Activated T-cell treated with anti-CD3 and anti-CD28 coated beads, Interleukin-2, amount 50 U/mL, for 4 hours (primary cell): Measurements from ENCODE around the gene SLC7A7. TPM values are rescaled to one million over a fixed set of nuclear protein-coding genes. Genes with fewer than 3 reads are reported as not detected.
"Not testable (repeated sequence)": the region's sequence is repeated elsewhere in the genome, so short reads cannot be mapped to it uniquely, and the experiment has no call there.

Experiments used
- ATAC-seq, 2 donors: fragments of 200-7000 bp; cut with Tn5 transposase; one replicate each; pipeline ENCODE4 v1.10.0; 2021
- DNase-seq: peaks from one replicate; pipeline ENCODE4 v3.0.0-alpha.2; 2020
- H3K27me3 Mint-ChIP-seq: one replicate; pipeline ENCODE4 v1.8.0; 2021; ENCODE audit warnings: low read depth, mixed read lengths
- H3K36me3 Mint-ChIP-seq: one replicate; pipeline ENCODE4 v1.8.0; 2022; ENCODE audit warnings: mixed read lengths; ENCODE audit not compliant: insufficient read depth
- H3K4me1 Mint-ChIP-seq: one replicate; pipeline ENCODE4 v1.8.0; 2021; ENCODE audit warnings: low read depth, mixed read lengths
- H3K4me3 Mint-ChIP-seq: one replicate; pipeline ENCODE4 v1.8.0; 2021; ENCODE audit warnings: mild to moderate bottlenecking, moderate library complexity, mixed read lengths
- H3K9me3 Mint-ChIP-seq: one replicate; pipeline ENCODE4 v1.8.0; 2021; ENCODE audit warnings: mixed read lengths
- total RNA-seq, 3 donors: library from RNA; stranded (reverse); gene quantifications; one replicate each; pipeline ENCODE4 v1.2.1, GENCODE V29; 2021

Gene SLC7A7
- total RNA-seq = under 1 TPM; 0.16 to 0.51 (median 0.19) TPM

DNA sequence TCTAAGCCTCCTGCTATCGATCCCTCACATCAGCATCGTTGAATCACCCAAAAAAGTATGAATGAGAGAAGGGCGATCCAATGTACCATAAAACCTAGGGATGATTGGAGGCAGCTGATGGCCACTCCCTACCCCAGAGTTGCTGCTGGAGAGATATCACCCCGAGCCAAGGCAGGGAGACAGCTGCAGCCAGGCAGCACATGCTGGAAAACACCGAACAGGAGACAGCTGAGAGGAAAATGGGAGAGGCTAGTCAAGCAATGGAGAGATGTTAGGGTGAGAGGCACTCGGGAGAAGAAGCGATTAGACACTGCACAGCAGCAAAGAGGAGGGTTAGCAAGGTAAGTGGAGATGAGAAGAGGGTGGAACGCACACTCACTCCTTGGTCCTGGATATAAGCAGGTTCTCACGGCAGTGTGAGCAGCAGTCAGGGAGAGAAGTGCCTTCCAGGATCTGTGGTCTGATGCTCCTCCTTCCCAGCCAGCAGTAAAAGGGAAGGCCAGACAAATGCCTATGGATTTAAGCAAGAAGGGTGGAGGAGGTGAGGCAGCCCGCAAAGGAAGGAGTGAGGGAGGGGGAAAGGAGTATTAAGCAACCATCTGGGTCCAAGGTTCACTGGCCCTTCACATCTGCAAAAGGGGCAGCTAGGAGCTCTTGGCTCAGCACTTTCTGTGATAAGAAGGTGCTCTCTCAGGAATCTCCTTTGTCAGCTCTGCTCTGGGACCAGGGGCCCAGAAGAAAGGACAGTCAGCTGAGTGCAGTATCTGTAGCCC is at the start of gene SLC7A7:
TSS of gene SLC7A7 (minus strand) at position 495 of the 773 bp plus-strand sequence. CDS start 2,037 bp downstream, outside the sequence.
- ATAC-seq = no peak
- Mint-ChIP-seq H3K27me3 (peaks cover 2% of the 10 kb centered on the region), H3K4me1 (peaks cover 12% of the 10 kb centered on the region), H3K36me3 (no peaks in the 10 kb centered on the region), H3K9me3 (no peaks in the 10 kb centered on the region), H3K4me3 (no peak within 1 kb of the TSS)
- DNase-seq = no peak

- ATAC-seq = no peak
- Mint-ChIP-seq H3K4me3 (no peak overlapping the region), H3K27me3 (peaks cover 8% of the 10 kb centered on the region), H3K36me3 (peaks cover 3% of the 10 kb centered on the region), H3K4me1 (peaks cover 14% of the 10 kb centered on the region), H3K9me3 (no peaks in the 10 kb centered on the region)
- DNase-seq = no peak
Observed at GRCh38 chr14:22864979-22865378, 49.7 kb upstream of the SLC7A7 start.

GRCh38 chr14:22861651-22862050 is 46.4 kb upstream of the SLC7A7 start:
- no peak overlapping the region for H3K4me3 Mint-ChIP-seq
- ATAC-seq = no peak

DNA sequence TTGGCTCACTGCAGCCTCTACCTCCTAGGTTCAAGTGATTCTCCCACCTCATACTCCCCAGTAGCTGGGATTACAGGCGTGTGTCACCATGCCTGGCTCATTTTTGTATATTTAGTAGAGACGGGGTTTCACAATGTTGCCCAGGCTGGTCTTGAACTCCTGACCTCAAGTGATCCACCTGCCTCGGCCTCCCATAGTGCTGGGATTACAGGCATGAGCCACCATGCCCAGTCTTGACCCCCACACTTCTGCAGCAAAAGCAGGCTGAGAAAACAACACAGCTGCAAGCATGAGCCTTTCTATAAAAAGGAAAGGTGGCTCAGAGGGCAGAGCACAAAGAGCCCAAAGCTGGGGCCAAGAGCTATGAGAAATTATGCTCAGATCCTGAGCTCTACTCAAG is 45.1 kb upstream of the SLC7A7 start:
- not testable (repeated sequence) for H3K4me3 Mint-ChIP-seq, ATAC-seq, H3K36me3 Mint-ChIP-seq, H3K9me3 Mint-ChIP-seq, DNase-seq
- Mint-ChIP-seq H3K4me1 (peaks cover 16% of the 10 kb centered on the region), H3K27me3 (peaks cover 12% of the 10 kb centered on the region)

More at GRCh38 chr14:22861651-22862050, 46.4 kb upstream of the SLC7A7 start:
- Mint-ChIP-seq H3K4me1 (peaks cover 19% of the 10 kb centered on the region), H3K9me3 (no peaks in the 10 kb centered on the region), H3K36me3 (peaks cover 3% of the 10 kb centered on the region), H3K27me3 (peaks cover 8% of the 10 kb centered on the region)
- no peak for DNase-seq

- H3K4me3 Mint-ChIP-seq = no peak overlapping the region
- H3K27me3 Mint-ChIP-seq = peaks cover 8% of the 10 kb centered on the region
- ATAC-seq (no peak), DNase-seq (no peak)
- H3K36me3 Mint-ChIP-seq = no peaks in the 10 kb centered on the region
- H3K9me3 Mint-ChIP-seq = no peaks in the 10 kb centered on the region
- peaks cover 18% of the 10 kb centered on the region for H3K4me1 Mint-ChIP-seq
Observed at GRCh38 chr14:22856428-22856827, 41.2 kb upstream of the SLC7A7 start.

- ATAC-seq = no peak
- H3K9me3 Mint-ChIP-seq = no peaks in the 10 kb centered on the region
- H3K27me3 Mint-ChIP-seq = peaks cover 6% of the 10 kb centered on the region
- DNase-seq = no peak
- no peak overlapping the region for H3K4me3 Mint-ChIP-seq
- H3K36me3 Mint-ChIP-seq = no peaks in the 10 kb centered on the region
- peaks cover 18% of the 10 kb centered on the region for H3K4me1 Mint-ChIP-seq
Observed at GRCh38 chr14:22854963-22855724, 39.9 kb upstream of the SLC7A7 start.

DNA sequence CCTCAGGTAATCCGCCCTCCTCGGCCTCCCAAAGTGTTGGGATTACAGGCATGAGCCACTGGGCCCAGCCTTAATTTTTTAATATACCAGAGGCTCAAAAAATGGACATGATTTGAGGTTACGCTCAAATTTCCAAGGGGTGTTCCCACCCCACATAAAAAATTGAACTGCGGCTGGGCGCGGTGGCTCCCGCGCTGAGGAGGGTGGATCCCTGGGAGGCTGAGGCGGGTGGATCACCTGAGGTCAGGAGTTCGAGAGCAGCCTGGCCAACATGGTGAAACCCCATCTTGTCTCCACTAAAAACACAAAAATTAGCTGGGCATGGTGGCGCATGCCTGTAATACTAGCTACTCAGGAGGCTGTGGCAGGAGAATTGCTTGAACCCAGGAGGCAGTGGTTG is 39.1 kb upstream of the SLC7A7 start:
- ATAC-seq, H3K27me3 Mint-ChIP-seq, H3K4me3 Mint-ChIP-seq, H3K36me3 Mint-ChIP-seq, H3K9me3 Mint-ChIP-seq, DNase-seq: not testable (repeated sequence)
- peaks cover 18% of the 10 kb centered on the region for H3K4me1 Mint-ChIP-seq

DNA sequence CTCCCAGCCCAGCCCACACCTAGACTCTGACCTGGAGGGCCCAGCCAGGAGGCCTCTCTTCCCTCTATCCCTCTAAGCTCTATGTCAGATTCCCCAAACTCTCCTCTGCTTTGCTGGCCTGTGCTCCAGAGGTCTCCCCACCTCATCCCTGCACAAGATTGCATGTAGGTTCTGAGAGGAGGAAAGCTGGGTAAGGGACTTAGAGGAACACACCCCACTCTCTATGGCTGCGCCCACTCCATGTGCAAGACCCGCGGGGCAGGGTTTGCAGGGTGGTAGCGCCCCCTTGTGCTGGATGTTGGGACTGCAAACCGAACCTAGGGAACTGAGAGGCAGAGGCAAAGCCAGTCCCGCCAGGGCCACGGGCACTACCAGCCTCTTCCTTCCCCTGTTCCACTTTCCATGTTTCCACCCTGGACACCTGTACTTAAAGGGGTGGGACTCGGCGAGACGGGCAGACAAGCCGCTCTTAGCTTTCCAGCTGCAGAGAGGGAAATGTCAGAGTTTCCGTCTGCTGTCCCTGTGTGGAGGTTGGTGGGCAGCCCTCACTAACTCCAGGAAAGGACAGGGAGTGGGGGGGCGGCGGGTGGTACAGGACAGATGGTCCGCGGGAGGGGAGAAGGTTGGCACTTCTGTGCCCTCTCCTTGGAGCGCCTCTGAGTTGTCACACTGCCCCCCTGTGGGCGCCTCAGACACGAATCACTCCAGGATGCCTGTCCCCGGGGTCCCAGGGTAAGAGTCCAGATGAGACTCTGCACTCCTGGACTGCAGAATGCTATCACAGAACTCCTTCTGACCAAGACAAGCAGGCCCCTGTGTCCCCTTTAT is 37.9 kb upstream of the SLC7A7 start:
- Mint-ChIP-seq H3K4me3 (peak overlapping the region; percentile 80), H3K4me1 (peaks cover 11% of the 10 kb centered on the region), H3K27me3 (peaks cover 6% of the 10 kb centered on the region), H3K9me3 (no peaks in the 10 kb centered on the region), H3K36me3 (no peaks in the 10 kb centered on the region)
- ATAC-seq = peak; percentile 92 to 93
- DNase-seq = peak; percentile 95

DNA sequence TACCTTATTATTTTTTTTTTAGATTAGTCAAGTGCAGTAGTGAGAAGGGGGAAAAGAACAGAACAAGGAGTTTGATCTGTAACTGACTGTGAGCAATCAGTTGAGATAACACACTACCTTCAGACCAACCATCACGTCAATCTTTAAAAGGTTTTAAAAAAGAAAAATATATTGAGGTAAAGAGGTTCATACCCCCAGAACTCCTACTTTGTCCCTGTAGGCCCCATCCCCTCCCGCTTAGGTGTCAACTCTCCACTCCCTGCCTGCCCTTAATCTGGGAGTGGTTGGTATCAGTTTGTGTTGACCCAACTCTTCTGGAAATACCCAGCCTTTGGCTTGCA is 37.3 kb upstream of the SLC7A7 start:
- Mint-ChIP-seq H3K4me3 (no peak overlapping the region), H3K9me3 (no peaks in the 10 kb centered on the region), H3K36me3 (no peaks in the 10 kb centered on the region), H3K27me3 (peaks cover 6% of the 10 kb centered on the region), H3K4me1 (peaks cover 8% of the 10 kb centered on the region)
- ATAC-seq (no peak), DNase-seq (no peak)

GRCh38 chr14:22852178-22852577 is 36.9 kb upstream of the SLC7A7 start:
- not testable (repeated sequence) for H3K36me3 Mint-ChIP-seq, ATAC-seq, H3K4me1 Mint-ChIP-seq, DNase-seq, H3K4me3 Mint-ChIP-seq, H3K27me3 Mint-ChIP-seq, H3K9me3 Mint-ChIP-seq

DNA sequence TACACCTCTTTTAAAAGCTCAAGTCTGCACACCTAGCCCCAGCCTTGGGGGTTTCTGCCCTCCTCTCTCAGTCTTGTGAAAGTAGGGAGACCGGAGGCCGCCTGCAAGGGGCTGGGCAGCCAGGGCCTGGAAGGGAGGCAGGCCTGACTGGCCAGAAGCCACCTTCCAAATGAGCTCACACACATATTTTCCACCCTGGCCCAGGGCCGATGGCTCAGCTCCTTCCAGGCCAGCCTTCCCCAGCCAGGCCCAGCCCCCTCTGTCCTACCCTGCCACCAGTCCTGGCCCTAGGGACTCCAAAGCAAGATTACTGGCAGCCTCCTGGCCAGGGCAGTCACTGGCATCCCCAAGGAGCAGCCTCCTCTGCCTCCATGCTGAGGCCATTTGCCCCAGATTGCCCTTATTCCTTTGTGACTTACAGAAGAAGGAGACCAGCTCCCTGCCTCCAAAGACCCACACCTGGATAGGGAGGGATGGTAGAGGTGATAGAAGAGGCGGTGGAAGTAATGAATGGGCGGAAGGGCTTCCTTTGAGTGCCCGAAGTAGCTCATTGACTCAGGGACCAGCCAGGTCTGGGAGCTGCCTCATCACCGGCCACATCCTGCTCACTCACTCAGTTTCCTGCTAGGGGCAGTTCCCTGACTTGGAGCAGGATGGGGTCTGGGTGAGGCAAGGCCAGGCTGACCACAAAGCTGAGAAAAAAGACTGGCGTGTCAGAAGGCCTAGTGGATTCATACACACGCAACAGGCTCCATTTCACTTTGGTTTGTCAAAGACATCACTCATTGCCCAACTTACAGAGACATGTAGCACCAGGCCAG is 35.9 kb upstream of the SLC7A7 start:
- Mint-ChIP-seq H3K4me1 (peaks cover 6% of the 10 kb centered on the region), H3K36me3 (no peaks in the 10 kb centered on the region), H3K9me3 (no peaks in the 10 kb centered on the region), H3K4me3 (no peak overlapping the region), H3K27me3 (peaks cover 7% of the 10 kb centered on the region)
- no peak for DNase-seq
- ATAC-seq = no peak

DNA sequence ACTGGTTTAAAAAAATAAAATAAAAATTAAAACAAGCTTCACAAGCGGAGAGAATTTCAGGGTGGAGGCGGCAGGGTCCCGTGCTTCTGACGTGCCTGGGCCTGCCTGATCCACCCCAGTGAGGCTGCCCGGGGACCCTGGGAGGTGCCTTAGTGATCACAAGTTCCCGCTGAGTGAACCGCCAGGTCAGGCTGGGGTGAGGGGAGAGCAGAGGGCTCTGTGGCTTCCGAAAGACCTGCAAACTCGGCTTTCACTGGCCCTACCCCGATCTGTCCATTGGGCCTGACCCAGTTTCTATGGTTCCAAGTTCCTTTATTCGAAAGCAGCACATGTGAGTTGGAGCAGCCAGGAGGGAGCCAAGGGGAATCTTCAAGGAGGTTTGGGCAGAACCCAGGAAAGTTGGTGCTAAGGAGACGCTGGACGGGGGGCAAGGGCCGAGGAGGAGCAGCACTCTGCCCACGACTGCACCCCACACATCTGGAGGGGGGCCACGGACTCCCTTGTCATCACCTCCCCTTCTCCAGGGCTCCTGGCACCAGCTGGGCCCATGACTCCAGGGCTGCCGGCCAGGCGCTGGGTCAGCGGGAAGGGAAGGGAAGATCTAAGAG is 34.1 kb upstream of the SLC7A7 start:
- peaks cover 5% of the 10 kb centered on the region for H3K4me1 Mint-ChIP-seq
- H3K9me3 Mint-ChIP-seq = no peaks in the 10 kb centered on the region
- ATAC-seq = no peak
- H3K27me3 Mint-ChIP-seq = peaks cover 14% of the 10 kb centered on the region
- H3K36me3 Mint-ChIP-seq = no peaks in the 10 kb centered on the region
- no peak overlapping the region for H3K4me3 Mint-ChIP-seq
- DNase-seq = no peak

DNA sequence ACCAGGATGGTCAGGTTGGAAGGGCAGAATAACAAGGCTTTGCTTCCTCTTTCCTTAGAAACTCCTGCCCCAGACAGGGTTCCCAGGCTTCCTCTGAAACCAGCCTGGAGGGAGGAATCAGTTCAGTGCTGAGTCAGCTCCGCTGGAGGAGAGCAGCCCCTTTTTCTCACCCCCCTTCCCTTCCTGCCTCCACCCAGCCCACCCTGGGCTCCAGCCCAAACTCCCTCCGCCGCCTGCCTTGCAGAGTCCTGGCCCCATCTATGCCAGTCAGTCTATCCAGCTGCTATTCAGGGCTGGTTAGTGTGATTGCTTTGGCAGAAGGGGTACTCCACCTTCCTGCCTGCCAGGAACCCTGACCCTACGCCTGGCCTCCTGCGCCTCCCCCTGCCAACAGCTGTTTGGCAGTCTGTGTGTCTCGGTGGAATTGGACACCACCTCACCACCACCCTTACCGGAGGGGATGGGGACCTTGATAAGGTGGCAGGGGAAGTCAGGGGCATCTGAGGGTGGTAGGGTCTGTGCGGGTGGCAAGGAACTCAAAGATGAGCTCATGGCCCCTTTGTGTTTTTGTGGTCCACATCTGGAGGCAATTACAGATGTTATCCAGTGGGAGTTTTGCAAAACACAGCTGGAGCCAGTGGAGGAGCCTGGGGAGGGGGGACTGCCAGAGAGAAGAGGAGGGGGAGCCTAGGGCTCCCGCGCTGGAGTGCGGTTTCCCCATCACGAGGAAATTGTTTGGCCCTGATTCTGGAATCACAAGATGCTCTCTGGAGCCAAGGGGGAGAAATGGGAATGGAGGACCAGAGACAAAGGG is 33.3 kb upstream of the SLC7A7 start:
- Mint-ChIP-seq H3K36me3 (no peaks in the 10 kb centered on the region), H3K9me3 (no peaks in the 10 kb centered on the region), H3K4me3 (no peak overlapping the region), H3K27me3 (peaks cover 15% of the 10 kb centered on the region), H3K4me1 (peaks cover 5% of the 10 kb centered on the region)
- DNase-seq = no peak
- no peak for ATAC-seq
